GM21381 (cell line): Measurements from ENCODE around the gene TSHR.
"Not testable (repeated sequence)": the region's sequence is repeated elsewhere in the genome, so short reads cannot be mapped to it uniquely, and the experiment has no call there.

Experiments
- ATAC-seq: cut with Tn5 transposase; IDR thresholded peaks from one replicate; pipeline ENCODE4 v1.9.1; 2021; ENCODE audit warnings: mild to moderate bottlenecking, moderate library complexity; ENCODE audit not compliant: unreplicated experiment

TSHR gene

GRCh38 chr14:80955416-80955941 lies at the start of gene TSHR:
Gene TSHR, plus strand, starts transcription at chr14:80955621. Its CDS starts 60 bp downstream, at chr14:80955681.
- ATAC-seq = no peak

DNA sequence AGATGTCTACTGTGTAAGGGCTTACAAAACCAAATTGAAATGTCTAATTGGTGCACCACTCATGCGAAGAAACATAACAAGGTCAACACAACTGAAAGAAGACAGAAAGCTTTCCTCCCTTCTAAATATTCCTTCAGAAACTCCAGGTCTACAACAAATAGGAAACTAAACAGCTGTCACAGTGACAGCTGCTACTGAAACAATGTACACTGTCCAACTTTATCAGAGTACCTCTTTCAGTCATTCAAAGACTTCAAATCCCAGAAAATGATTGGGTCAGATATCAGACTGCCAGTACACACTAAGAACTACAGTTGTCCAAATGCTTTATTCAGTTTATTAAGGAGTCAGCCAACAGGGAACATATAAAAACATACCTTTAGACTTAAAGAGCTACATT lies 49.1 kb upstream of the TSHR start:
- ATAC-seq = no peak

GRCh38 chr14:80906946-80907345 lies 48.5 kb upstream of the TSHR start:
- no peak for ATAC-seq

DNA sequence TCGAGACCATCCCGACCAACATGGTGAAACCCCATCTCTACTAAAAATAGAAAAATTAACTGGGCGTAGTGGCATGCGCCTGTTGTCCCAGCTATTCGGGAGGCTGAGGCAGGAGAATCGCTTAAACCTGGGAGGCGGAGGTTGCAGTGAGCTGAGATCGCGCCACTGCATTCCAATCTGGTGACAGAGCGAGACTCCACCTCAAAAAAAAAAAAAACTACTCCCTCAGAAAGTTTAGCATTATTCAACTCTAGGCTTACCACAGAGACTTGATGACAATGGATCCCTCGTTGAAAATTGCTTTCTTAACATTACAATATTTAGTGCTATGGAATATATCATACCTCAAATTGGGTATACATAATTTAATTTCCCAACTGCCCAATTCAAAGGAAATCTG lies 43.4 kb upstream of the TSHR start:
- ATAC-seq = not testable (repeated sequence)

- no peak for ATAC-seq
Measured at GRCh38 chr14:80919622-80920021, 35.8 kb upstream of the TSHR start.

- ATAC-seq = no peak
Measured at GRCh38 chr14:80923368-80923767, 32.1 kb upstream of the TSHR start.

DNA sequence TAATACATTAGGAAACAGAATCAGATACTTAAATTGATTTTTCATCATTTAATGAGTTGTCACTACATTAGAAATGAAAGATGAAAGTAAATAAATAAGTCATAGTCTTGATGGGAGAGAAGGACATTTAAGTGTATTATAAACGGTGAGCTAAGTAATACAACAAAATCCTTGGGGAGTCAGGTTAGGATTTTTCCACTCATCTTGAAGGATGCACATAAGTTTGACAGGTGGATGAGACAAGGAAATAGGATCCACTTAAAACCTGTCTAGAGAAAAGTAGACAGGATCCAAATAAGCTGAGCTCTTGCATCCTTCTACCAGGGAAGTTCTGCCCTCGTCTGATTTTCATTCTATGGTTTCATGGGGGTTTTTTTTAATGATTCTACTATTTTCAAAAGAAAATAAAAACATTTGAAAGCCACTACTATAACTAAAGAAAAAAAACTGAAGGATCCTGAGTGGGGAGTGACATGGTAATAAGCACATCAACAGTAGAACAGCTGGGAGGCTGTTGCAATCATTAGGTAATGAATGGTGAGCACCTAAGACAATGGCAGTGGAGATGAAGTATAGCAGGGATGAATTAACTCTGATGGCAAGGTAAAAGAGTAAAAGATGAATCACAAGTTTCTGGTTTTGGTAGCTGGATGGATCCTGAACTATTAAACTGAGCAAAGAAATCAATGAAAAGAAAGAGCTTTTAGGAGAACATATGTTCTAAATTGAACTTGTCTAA lies 30.9 kb upstream of the TSHR start:
- ATAC-seq = no peak

DNA sequence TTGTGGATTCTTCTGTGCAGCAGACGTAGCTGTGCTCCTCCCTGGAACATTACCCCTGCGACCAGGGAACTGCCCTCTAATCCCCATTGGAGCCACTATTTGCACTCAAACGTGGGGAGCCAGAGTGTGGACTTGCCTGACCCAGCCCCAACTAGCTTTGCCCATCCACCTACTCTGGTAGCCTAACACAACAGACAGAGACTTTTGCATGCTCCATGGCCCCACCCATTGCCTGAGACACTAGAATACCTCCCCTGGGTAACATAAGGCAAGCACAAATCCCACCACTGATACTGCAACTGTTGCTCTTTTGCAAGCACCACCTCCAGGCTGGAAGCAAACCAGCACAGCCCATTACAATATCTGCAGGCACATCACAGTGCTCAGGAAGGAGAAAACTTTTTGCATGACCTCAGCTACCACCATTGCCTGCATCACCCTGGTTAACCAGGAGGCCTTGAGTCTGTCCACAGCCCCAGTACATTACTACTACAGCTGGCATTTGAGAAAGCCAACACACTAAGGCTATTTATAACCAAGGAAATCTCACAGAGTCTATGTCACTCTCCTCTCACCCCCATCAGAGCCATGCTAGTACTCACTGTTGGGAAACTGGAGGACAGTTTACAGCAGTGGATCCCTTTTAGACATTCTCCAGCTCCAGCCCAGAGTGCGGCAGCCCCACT lies 28.9 kb upstream of the TSHR start:
- ATAC-seq = no peak

- ATAC-seq = no peak
Measured at GRCh38 chr14:80927083-80927989, 28.1 kb upstream of the TSHR start.

GRCh38 chr14:80930095-80930494 lies 25.3 kb upstream of the TSHR start:
- ATAC-seq = no peak

- ATAC-seq = peak; percentile 97
Measured at GRCh38 chr14:80930836-80931389, 24.5 kb upstream of the TSHR start.

DNA sequence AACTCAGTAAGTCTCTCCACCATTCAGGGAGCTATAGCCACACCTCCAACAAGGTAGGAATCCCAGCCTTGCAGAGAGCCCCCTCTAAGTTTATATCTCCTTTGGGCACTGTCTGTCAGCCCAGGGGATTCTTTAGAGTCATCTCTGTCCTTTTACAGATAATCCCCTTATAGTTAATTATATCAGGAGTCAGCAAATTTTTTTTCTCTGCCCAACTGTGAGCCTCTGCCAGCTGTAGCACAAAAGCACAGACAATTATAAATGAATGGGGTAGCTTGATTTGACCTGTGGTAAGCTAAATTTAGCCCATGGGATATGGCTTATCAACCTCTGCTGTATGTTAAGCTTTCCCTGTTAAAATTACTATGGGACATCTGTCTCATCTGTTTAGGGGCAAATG lies 22.1 kb upstream of the TSHR start:
- no peak for ATAC-seq

DNA sequence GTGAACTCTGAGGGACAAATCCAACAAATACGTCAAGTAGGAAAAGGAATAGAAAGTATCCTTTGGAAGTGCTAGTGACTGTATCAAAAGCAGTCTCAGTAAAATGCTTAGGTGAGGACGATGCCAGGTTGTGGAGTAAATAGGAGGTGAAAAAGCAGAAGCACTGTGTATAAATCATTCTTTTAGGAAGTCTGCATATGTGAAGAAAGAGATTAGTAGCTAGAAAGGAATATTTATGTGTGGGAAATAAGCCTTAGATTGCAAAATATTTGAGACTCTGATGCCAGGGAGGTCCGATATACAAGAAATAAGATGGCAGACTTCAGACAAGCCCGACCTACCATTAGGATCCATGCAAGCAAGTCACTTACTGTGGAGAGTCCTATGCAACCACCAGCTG lies 21.7 kb upstream of the TSHR start:
- no peak for ATAC-seq

- ATAC-seq = no peak
Measured at GRCh38 chr14:80940146-80940545, 15.3 kb upstream of the TSHR start.

- peak; percentile 96 for ATAC-seq
Measured at GRCh38 chr14:80941241-80942185, 13.9 kb upstream of the TSHR start, which contains the start of gene CEP128. Gene CEP128, minus strand, starts transcription at chr14:80941738.

- peak; percentile 16 for ATAC-seq
Measured at GRCh38 chr14:80942191-80942600, 13.2 kb upstream of the TSHR start.

DNA sequence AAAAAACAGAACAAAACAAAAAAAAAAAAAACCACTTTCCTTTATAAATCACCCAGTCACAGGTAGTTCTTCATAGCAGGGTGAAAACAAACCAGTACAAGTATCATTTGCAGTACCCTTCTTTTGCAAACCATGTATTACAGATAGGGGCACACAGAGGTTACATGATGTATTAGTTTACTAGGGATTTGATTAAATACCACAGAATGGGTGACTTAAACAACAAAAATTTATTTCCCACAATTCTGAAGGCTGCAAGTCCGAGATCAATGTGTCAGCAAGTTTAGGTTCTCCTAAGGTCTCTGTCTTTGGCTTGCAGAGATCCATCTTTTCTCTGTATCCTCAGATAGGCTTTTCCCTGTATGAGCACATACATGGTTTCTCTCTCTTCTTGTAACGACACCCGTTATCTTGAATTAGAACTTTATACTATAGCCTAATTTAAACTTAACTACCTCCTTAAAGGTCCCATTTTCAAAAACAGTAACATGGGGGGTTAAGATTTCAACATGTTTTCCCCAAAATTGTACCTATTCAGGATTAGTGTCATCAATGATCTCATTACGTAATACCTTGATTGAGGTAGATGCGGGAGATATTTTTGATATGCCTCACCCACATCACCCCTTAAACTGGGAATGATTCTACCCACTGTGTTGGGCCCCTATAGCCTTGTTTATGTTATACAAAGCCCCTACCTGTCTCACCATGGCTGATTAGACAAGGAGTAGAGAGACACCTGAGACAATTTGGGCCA lies 10.4 kb upstream of the TSHR start:
- ATAC-seq = no peak

- ATAC-seq = no peak
Measured at GRCh38 chr14:80946187-80946586, 9.2 kb upstream of the TSHR start.

GRCh38 chr14:80946797-80947196 lies 8.6 kb upstream of the TSHR start:
- no peak for ATAC-seq
